NT2/D1 (cell line): ENCODE results near the gene ESR2.

Experiments used
- SUZ12 ChIP-seq: IDR thresholded peaks from 2 replicates; pipeline ENCODE4 v1.6.1; 2011; ENCODE audit not compliant: insufficient read length, insufficient read depth; ENCODE audit errors: extremely low read depth
- YY1 ChIP-seq: IDR thresholded peaks from 2 replicates; pipeline ENCODE4 v1.6.1; 2011; ENCODE audit not compliant: insufficient read length, insufficient read depth
- ZNF274 ChIP-seq: IDR thresholded peaks from 2 replicates; pipeline ENCODE4 v1.6.1; 2011; ENCODE audit warnings: mild to moderate bottlenecking, low read depth, low read length

GRCh38 chr14:64227856-64228255 lies 66.3 kb downstream of the ESR2 start:
- TF ChIP-seq SUZ12, result no peak
- no peak for TF ChIP-seq YY1
- no peak for TF ChIP-seq ZNF274
